GM19372 (cell line): ENCODE results near the gene TAF6.

Experiments used
- ATAC-seq: cut with Tn5 transposase; IDR thresholded peaks from one replicate; pipeline ENCODE4 v1.9.1; 2021; ENCODE audit warnings: mild to moderate bottlenecking, low read depth, moderate library complexity; ENCODE audit not compliant: unreplicated experiment

TAF6 gene

DNA sequence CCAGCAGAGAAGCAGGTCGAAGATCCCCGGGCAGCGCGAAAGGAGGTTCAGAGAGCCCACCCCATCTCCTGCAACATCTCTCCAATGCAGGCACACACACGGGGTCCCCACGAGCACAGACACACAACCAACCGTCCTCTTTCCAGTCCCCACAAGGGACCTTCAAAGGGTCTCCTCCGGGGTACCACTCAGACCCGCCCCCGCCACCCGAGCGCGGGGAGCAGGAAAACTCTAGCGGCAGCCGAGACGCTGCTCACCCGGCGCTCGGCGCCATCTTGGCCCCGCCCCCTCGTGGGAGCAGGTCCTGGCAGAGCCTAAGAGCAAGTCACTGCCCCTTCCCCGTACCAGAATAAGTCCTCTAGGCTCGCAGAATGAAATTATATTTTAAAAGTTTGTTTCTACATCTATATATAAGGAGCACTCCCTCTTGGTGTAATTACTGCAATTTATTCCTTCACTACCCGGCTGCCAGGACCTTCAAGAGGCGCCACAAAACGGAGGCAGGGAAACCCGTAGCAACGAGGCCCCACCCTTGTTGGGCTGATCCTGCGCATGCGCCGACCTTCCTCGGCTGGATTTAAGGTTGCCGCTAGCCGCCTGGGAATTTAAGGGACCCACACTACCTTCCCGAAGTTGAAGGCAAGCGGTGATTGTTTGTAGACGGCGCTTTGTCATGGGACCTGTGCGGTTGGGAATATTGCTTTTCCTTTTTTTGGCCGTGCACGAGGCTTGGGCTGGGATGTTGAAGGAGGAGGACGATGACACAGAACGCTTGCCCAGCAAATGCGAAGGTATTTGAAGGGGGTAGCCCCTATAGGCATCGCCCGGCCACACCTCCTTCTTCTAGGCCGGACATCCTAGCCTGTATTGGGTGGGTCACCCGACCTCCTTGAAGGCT lies at the start of gene TAF6, which contains the start of gene CNPY4:
TAF6 (minus strand) TSS at position 287 of the 898 bp plus-strand sequence. CDS start 5,149 bp downstream, outside the sequence.
CNPY4 (plus strand) TSS at position 563 of the 898 bp plus-strand sequence; CDS start at position 674, 111 bp downstream.
- peak; percentile 78 for ATAC-seq

- ATAC-seq = no peak
These were observed 48.8 kb upstream of the TAF6 start for GRCh38 chr7:100167912-100168323.

- ATAC-seq = no peak
These were observed 48.1 kb upstream of the TAF6 start for GRCh38 chr7:100166970-100167911.

GRCh38 chr7:100166317-100166940 lies 47.3 kb upstream of the TAF6 start:
- ATAC-seq = no peak

- ATAC-seq = no peak
These were observed 44.7 kb upstream of the TAF6 start for GRCh38 chr7:100163871-100164270.

GRCh38 chr7:100163006-100163531 lies 43.9 kb upstream of the TAF6 start:
- no peak for ATAC-seq

DNA sequence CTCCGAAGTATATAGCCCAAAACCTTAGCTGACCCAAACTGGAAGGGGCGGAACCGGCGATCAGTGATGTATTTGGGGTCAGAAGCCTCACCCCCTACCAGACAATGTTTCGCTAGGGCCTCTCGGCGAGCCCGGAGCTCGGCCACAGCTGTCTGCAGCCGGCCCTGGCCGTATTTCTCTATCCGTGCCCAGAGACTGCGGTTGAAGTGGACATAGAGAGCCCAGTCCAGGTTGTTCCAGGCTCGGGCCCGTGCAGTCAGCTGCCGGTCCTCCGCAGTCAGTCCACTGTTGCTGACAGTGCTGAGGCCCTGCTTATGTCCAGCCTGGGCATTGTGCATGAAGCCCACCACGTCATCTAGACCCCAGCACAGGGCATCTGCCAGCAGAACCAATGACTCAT lies 40.9 kb upstream of the TAF6 start:
- no peak for ATAC-seq

- no peak for ATAC-seq
These were observed 40.0 kb upstream of the TAF6 start for GRCh38 chr7:100159099-100159623.

GRCh38 chr7:100158229-100159098 lies 39.3 kb upstream of the TAF6 start, which contains the start of gene TRAPPC14:
Gene TRAPPC14 (minus strand): TSS chr7:100158723. CDS start chr7:100158499, 224 bp downstream.
- ATAC-seq = peak; percentile 85

DNA sequence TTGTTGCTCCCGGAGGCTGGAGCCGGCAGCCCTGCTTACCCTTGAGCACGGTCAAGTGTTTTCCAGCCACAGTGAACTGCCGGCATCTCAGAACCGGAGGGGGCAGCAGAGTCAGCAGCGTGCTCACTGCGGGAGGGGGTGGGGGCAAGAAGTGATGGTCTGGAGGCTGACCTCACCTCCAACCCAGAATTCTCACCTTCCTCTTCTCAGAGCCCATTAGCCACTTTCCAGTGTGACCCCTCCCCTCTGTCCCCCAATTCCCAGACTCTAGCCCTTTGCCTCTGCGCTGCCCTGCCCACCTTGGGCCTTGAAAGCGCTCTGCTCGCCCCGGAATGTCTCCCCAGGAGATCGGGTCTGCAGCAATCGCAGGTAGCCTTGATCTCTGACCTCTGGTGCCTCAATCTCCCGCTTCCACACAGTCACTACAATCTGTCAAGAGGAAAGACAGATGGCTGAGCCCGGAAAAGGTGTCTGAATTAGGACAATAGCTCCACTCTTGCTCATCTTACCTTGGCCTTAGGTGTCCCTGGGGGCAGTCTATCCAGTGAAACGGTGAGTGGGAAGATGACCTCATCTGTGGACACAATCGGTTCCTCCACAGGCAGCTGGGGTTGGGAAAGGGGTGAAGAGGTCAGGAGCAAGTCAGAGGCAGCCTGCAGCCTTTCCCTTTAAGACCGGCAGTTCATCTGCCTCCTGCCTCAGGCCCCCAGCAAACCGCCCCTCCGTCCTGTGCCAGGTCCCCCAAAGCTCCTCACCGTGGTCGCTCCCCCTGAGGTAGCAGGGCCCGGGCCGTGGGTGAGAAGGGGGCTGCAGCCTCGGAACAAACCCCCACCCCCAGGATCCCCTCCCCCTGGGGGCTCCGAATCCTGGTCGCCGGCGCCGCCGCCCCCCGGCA lies 38.4 kb upstream of the TAF6 start:
- no peak for ATAC-seq

DNA sequence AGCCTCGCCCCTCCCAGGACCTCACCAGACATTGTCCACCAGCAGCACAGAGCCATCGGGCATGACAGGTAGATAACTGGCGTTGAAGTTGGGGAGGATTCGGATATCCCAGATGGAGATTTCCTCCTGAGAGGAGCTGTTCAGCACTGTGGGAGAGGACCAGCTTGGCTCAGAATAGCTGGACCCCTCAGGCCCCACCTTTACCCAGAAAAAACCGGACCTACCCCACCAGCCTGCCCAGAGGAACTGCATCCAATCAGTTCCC lies 37.8 kb upstream of the TAF6 start:
- no peak for ATAC-seq

DNA sequence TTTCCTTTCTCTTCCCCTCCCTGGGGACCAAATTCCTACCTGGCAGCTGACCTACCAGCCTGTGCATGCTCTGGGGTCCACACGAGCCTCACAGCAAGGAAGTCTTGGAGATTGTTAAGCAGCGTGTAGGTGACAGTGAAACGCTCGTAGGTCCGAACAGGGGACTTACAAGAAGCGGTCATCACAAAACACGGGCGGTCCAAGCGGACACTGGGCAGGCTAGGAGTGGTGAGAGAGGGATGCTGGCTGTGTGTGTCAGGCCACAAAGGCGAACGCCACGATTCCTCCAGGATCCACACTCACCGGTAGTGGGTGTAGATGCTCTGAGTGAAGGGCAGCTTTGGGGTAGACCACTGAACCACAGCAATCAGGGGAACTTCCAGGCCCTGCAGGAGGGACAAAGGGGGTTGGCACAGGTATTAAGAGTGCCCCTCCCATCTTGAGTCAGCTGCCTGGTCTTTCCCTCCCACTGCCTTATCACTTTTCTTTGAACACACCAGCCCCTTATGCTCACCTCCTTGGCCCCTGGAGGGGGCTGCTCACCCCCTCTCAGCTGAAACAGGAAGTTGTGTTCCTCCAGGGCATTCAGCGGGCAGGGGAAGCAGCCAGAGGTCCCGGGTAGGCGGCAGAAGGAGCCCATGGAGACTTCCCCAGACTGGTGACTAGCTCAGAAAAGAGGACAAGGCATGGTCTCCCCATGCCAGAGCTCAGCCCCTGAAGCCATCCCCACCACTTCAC lies 37.3 kb upstream of the TAF6 start:
- no peak for ATAC-seq

DNA sequence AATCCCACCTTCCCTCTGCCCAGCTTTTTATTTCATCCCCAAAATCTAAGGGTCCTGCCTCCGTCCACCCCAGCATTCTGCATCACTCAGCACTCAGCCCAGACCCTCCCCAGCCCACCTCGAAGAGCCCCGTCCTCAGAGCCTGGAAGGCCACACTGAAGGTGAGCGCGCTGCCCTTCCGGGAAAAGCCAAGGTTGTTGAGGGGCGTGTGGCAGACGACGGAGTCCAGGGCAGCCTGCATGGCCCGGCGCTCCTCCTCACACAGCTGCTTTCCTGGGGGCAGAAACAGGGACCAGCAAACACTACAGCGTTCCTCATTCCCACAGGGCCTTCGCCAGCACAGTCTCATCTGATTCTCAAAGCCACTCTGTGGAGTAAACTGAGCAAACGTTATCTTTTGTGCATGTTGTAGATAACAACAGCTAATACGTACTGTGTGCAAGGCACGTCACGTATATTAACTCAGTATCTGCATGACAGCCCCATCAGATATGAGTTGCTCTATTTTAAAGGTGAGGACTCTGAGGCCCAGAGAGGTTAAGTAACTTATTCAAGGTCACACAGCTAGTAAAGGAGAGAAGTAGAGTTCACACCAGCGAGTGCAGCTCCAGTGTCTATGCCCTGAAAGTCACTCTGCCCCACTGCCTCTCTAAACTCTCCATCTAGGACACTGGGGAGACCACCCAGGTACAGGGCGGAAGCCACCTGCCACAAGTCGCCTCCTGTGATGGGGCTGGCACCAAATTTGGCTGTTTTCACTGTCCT lies 36.6 kb upstream of the TAF6 start:
- no peak for ATAC-seq

- ATAC-seq = no peak
These were observed 35.7 kb upstream of the TAF6 start for GRCh38 chr7:100154651-100155491.

GRCh38 chr7:100153708-100154535 lies 34.8 kb upstream of the TAF6 start:
- no peak for ATAC-seq
